GM21447 (cell line): ENCODE data around the gene OR52E5.

Source experiments
- ATAC-seq: cut with Tn5 transposase; IDR thresholded peaks from one replicate; pipeline ENCODE4 v1.9.1; 2021; ENCODE audit not compliant: unreplicated experiment

The OR52E5 gene

DNA sequence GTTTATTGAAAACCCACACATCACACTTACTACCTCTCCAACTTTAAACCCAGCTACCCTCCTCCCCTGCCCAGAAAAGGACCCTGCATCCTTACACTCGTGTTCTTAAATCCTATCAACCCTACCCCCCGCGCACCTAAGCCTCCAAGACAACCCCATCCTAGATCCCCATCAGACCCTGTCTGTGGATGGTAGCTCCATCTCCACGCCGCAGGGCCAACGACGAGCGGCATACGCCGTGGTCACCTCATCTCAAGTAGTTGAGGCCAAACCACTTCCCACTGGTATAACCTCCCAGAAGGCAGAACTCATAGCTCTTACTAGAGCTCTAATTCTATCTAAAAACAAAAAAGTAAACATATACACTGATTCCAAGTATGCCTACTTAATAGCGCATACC is 39.7 kb downstream of the OR52E5 start:
- ATAC-seq, result no peak

DNA sequence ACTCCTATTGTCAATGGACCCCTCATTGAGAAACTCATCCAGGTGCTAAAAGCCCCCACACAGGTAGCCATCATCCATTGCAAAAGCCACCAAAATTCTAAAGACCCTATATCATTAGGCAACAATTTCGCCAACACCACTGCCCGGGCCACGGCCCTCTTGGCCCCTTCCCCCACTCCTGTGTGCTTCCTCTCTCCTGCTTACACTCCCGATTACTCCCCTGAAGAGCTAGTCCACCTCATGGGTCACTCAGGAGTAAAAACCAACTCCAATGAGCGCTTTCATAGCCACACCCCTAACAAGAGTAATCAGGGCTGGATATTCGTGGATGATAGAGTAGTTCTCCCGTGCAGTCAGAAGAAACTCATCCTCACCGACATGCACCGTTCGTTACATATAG is 40.1 kb downstream of the OR52E5 start:
- ATAC-seq, result no peak

DNA sequence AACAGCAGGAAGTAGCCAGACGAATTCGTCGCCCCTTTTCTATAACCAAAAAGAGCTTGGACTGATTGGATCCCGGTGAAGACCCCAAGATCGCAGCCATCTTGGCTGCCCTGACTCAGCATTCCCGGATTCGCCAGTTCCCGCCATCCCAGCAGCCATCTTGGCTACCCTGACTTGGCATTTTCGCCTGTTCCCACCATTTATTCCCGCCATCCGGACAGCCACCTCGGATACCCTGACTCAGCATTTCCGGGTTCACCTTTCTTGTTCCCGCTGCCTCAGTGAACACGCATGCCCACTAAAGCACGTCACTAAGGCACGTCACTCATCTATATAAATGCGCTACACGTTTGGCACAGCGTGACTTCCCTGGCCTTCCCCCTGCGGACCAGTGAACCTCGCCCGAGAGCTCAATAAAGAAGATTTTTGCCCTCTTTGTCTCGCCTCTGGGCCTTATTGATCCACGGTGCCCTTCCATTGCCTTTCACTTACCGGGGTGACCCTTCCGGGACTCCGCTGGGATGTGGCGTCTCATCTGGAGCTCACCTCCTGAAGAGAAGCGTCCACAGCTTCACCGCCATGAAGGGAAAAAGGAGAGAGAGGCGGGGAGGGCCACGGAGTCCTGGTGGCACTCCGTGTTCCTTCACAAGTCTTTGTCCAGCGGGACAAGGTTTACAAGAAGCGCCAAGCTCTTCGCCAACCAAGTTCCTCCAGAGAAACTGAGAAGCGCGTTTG is 45.0 kb downstream of the OR52E5 start:
- ATAC-seq, result no peak

GRCh38 chr11:5938603-5938965 is 45.6 kb downstream of the OR52E5 start:
- no peak for ATAC-seq

DNA sequence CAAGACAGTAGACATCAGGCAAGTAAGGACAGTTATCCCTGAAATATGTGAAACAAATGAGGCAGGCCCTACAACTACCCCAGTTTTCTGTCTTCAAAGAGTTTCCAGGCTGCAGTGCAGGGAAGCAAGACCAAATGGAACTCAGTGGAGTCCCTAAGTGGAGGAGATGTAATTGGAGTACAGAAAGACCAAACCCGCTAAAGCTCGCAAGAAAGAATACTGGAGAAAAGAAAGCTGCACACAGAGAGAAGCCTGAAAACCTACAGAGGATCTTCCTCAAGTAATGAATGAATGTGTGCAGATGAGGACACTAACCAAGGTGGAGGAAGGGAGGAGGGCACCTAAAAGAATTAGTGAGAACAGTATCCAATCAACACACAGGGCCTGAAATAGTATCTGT is 47.7 kb downstream of the OR52E5 start:
- ATAC-seq, result no peak

DNA sequence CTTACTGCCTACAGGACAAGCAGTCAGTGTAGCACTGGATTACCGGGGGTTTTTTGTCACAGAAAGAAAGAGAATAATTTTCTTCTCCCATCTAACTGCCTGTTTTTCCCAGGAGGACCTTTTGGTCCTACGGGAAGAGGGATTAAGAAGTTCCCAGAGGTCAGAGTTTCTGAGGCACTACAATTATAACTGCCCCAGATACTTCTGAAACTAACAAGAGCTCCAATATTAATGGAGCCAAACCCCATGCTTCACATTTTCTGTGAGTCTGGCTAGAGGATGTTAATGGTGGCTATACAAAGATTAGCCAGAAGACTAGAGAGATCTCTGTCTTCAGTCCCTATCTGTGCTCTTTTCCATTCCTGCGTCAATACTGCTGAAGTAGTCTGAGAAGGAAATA is 48.9 kb downstream of the OR52E5 start, which contains the start of gene OR56A3:
Gene OR56A3, plus strand, starts transcription at position 301 of the 400 bp plus-strand sequence. CDS start 5,096 bp downstream, outside the sequence.
- no peak for ATAC-seq
